GM20431 (cell line): ENCODE measurements around the gene NUDT4.

Experiments
- in situ Hi-C: fragments of 300-500 bp; cut with MseI, MboI; formaldehyde crosslinking; loops from one replicate; pipeline ENCODE4 v1.15.0; 2020; ENCODE audit warnings: low sequenced_read_pairs; ENCODE audit not compliant: unreplicated experiment

The NUDT4 gene

DNA sequence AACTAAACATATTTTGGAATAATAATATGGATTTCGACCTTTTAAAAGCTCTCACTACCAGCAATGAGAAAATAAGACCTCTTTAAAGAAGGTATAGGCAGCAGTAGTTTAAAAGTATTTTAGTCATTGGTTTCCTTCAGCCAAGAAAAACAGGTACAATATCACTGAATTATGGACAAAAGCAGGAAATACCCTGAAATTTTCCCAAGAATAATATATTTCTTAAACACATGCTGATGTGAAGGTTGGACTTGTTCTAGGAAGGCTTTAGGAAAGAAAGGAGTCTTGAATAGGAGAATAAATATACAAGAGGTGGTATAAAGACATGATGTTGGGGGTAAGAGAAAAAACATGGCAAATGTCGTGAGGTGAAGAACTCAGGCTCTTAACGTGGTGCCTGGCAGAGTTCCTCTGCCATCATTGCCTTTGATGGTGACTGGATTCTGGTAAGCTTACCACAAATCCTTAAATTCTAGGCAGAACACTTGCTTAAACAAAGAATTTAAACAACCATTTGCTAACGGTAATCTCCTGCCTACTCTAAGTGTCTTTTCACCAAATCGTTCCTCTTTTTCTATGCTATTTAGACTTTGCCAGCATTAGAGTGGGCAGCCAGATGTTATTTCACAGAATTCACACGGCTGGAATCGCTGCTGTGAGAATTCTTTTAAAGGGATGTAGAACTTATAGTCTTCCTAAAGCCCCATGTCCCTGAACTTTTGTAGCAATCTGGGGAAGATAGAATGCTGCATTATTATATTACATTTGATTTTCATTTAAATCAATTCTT lies 11.9 kb upstream of the NUDT4 start:
- in situ Hi-C loops: no loop called here

DNA sequence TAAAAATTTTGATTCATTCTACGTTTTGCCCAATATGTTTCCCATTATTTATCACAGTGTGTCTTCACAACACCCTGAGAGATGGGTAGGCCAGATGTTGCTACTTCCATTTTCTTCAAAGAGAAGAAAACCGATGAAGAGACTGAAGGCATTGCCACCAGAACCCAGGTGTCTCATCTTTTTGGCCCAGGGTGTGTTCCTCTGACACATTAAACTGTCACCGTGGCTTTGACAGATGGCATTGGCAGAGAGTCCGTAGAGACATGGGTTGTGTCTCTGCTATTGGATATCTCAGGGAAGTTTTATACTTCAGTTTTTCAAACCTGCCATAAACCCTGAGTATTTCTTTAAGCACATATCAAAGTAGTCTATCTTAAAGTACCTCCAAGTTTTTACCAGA lies 11.3 kb upstream of the NUDT4 start:
- in situ Hi-C loops: no loop called here

GRCh38 chr12:93368766-93369165 lies 9.0 kb upstream of the NUDT4 start:
- in situ Hi-C loops: no loop called here

DNA sequence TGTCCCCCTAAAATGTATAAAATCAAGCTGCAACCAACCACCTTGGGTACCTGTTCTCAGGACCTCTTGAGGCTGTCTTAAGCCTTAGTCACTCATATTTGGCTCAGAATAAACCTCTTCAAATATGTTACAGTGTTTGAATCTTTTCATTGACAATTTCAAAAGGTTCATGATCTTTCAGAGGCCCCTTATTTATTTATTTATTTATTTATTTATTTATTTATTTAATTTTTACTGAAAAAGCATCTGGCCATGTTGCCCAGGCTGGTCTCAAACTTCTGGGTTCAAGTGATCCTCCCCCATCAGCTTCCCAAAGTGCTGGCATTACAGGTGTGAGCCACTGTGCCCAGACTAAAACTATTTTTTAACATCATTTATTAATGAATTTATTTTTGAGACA lies 8.2 kb upstream of the NUDT4 start:
- in situ Hi-C loops: no loop called here

- in situ Hi-C loops: no loop called here
Observed at GRCh38 chr12:93370947-93371346, 6.8 kb upstream of the NUDT4 start.

GRCh38 chr12:93373961-93374656 lies 3.6 kb upstream of the NUDT4 start:
- in situ Hi-C loops: no loop called here

DNA sequence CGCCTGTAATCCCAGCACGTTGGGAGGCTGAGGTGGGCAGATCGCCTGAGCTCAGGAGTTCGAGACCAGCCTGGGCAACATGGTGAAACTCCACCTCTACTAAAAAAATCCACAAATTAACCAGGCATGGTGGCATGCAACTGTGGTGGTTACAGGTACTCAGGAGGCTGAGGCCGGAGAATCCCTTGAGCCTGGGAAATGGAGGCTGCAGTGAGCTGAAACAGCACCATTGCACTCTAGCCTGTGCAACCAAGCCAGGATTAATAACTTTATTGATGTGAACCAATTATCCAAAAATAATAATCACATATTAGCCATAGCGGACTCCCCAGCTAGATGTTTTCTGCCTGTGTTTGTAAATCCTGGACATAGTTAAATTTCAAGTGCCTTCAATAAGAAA lies 1.8 kb upstream of the NUDT4 start:
- in situ Hi-C loops: loop anchor here (25.0 kb wide), 1 partner anchor 339 kb away; no protein-coding TSS in a partner anchor

GRCh38 chr12:93376436-93377251 lies 1.1 kb upstream of the NUDT4 start:
- in situ Hi-C loops: loop anchor here (25.0 kb wide), 1 partner anchor 339 kb away; no protein-coding TSS in a partner anchor

GRCh38 chr12:93378196-93378997 lies 672 bp downstream of the NUDT4 start:
- in situ Hi-C loops: loop anchor here (25.0 kb wide), 1 partner anchor 341 kb away; no protein-coding TSS in a partner anchor

GRCh38 chr12:93378998-93379325 lies 1.2 kb downstream of the NUDT4 start:
- in situ Hi-C loops: loop anchor here (25.0 kb wide), 1 partner anchor 342 kb away; no protein-coding TSS in a partner anchor

DNA sequence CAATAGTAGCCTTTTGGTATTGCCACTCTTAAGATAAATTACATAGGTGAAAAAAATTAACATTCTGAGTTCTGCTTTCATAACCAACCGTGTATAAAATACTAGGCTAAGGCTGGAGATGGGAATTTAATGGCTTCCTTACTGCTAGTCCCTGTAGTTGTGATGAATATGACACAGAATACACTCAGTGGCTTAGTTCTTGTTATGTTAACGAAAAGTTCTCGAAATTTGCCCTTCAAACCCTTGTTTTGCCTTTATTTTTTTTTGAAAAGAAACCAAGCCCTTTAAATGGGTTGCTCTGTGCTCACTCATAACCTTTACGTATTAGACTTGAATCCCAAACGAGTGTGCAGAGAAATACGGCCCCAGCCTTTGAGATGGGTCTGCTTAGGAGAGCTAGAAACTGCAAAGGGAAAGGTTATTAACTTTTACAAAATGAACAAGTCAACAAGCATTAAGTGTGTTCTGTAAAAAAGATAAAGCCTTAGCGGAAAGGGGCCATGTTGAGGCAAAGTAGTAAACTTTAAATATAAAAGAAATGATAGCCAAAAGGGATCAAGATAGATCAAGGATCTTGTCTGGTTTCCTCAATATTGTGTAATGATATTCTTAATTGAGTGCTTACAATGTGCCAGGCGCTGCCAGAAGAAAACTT lies 1.7 kb downstream of the NUDT4 start:
- in situ Hi-C loops: loop anchor here (25.0 kb wide), 1 partner anchor 342 kb away; no protein-coding TSS in a partner anchor

- in situ Hi-C loops: loop anchor here (25.0 kb wide), 1 partner anchor 343 kb away; no protein-coding TSS in a partner anchor
Observed at GRCh38 chr12:93379981-93380361, 2.2 kb downstream of the NUDT4 start.

DNA sequence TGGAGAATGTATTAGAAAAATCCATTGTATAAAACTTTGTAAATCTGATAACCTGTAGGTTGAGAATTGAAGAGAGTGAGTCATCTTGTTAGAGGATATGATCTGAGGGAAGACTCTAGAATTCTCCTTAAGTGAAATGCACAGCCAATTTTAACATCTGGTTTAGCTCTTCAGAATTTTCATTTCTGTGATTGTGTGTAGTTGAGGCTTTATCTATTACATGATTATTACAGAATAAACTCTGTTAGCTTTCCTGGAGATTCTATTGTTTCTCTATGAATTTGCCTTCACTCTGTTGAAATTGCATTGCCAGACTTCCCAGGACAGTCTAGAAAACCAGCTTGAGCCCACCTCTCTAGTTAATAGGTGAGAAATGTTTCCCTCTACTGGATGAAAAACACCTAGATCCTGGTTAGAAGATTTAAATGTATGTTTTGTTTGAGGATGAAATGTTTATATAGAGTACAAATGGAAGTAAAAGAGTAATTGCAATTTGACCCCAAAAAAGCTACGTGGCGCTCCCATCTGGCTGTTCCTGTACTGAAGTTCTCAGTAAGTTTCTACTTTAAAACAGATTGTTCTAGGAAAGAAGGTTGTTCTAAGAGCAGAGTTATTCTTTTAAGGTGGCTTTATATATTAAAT lies 2.9 kb downstream of the NUDT4 start:
- in situ Hi-C loops: loop anchor here (25.0 kb wide), 1 partner anchor 343 kb away; no protein-coding TSS in a partner anchor

GRCh38 chr12:93381161-93381975 lies 3.6 kb downstream of the NUDT4 start:
- in situ Hi-C loops: loop anchor here (25.0 kb wide), 1 partner anchor 344 kb away; no protein-coding TSS in a partner anchor

- in situ Hi-C loops: loop anchor here (25.0 kb wide), 1 partner anchor 345 kb away; no protein-coding TSS in a partner anchor
Observed at GRCh38 chr12:93381976-93382437, 4.3 kb downstream of the NUDT4 start.

- in situ Hi-C loops: loop anchor here (25.0 kb wide), 1 partner anchor 350 kb away; no protein-coding TSS in a partner anchor
Observed at GRCh38 chr12:93387780-93388179, 10.1 kb downstream of the NUDT4 start.

DNA sequence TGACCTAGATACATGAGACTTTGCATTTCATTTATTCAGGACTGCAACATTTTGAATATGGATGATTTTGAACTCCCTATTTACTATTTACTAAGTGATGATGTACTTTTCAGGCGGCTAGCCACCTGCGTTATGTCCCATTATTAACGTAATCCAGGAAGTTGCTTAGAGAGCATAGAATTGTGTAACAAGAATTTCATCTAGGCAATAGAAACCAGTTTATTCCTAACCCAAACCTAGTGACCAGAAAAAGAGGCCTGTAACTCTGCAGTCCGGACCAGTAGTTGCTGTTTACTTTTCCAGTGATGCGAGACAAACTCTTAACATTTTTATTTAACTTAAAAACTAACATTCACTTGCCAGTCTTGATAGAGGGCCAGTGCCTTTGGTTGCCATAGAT lies 12.3 kb downstream of the NUDT4 start:
- in situ Hi-C loops: loop anchor here (25.0 kb wide), 1 partner anchor 353 kb away; no protein-coding TSS in a partner anchor
